ENCODE measurements around the gene MBD3. TPM values are rescaled to one million over a fixed set of nuclear protein-coding genes. Genes with fewer than 3 reads are reported as not detected.

The MBD3 gene
- total and polyA plus RNA-seq, 2 experiments from 2014 or later = 27.6 to 118 TPM

- TF ChIP-seq CTCF (conservative IDR thresholded peaks at IDR 0.05; ENCODE audit: low read depth in 2 of 2) (no peak), JUNB (IDR thresholded peaks at IDR 0.05; ENCODE audit: unreplicated experiment) (no peak)
Measured at GRCh38 chr19:1608359-1609102, 15.9 kb upstream of the MBD3 start (continued).

- DNase-seq (ENCODE audit: low spot score) (no peak), ATAC-seq (peak; percentile 6)
- H4K20me1 ChIP-seq (replicated peaks; ENCODE audit: insufficient read depth) = peaks cover 20% of the 10 kb centered on the region
- no peaks in the 10 kb centered on the region for H3K9me2 ChIP-seq (ENCODE audit: insufficient read depth)
- peaks cover 33% of the 10 kb centered on the region for H3K27me3 Mint-ChIP-seq (ENCODE audit: insufficient read depth, low read depth, poor library complexity)
- peak overlapping the region; percentile 88 for H3K4me3 Mint-ChIP-seq
- no peaks in the 10 kb centered on the region; the same call in 1 of the 2 replicates for H3K36me3 ChIP-seq (ENCODE audit: insufficient read depth)
- H3K9me3 Mint-ChIP-seq = no peaks in the 10 kb centered on the region
- H3K4me1 Mint-ChIP-seq = peaks cover 11% of the 10 kb centered on the region; the same call in 2 of the 3 replicates
- peak overlapping the region; percentile 98 for H3K27ac Mint-ChIP-seq
- H3K4me3 ChIP-seq = peak overlapping the region; percentile 85
- H3K36me3 Mint-ChIP-seq (ENCODE audit: low read depth) = peaks cover 29% of the 10 kb centered on the region
- peak overlapping the region; percentile 95 for H3K4me2 ChIP-seq
- peaks cover 40% of the 10 kb centered on the region for H3K79me2 ChIP-seq (replicated peaks; ENCODE audit: insufficient read depth)
- peak overlapping the region; percentile 85 for H3K27ac ChIP-seq (ENCODE audit: low read depth)
- peak overlapping the region; percentile 72; the same call in 1 of the 2 replicates for H2AFZ ChIP-seq
- H3K4me1 ChIP-seq (ENCODE audit: insufficient read depth) = peaks cover 8% of the 10 kb centered on the region
- H3F3A ChIP-seq (replicated peaks; ENCODE audit: low read depth) = peaks cover 32% of the 10 kb centered on the region
- no peaks in the 10 kb centered on the region for H3K27me3 ChIP-seq (ENCODE audit: insufficient read depth)
- TF ChIP-seq ZNF114 (CRISPR knock-in tag; IDR thresholded peaks at IDR 0.05) = no peak
- TF ChIP-seq STAT1 (IDR thresholded peaks at IDR 0.05; ENCODE audit: unreplicated experiment) = no peak
- no peak for TF ChIP-seq REST (IDR thresholded peaks at IDR 0.05; ENCODE audit: unreplicated experiment)
- TF ChIP-seq NANOG (IDR thresholded peaks at IDR 0.05; ENCODE audit: borderline replicate concordance) = no peak
- no peak for TF ChIP-seq EZH2phosphoT487 (IDR thresholded peaks at IDR 0.05; ENCODE audit: unreplicated experiment)
- TF ChIP-seq CREB1 (CRISPR knock-in tag; IDR thresholded peaks at IDR 0.05; ENCODE audit: low read depth) = no peak
- TF ChIP-seq ZNF331 (CRISPR knock-in tag; IDR thresholded peaks at IDR 0.05; ENCODE audit: low read depth) = no peak
- TF ChIP-seq ZNF462 (CRISPR knock-in tag; IDR thresholded peaks at IDR 0.05) = no peak
- TF ChIP-seq POLR2AphosphoS5 (IDR thresholded peaks at IDR 0.05; ENCODE audit: low read depth) = no peak
- TF ChIP-seq EZH2 (IDR thresholded peaks at IDR 0.05; ENCODE audit: low read depth, unreplicated experiment) = no peak
- TF ChIP-seq JUNB (IDR thresholded peaks at IDR 0.05; ENCODE audit: unreplicated experiment) = no peak
Measured at GRCh38 chr19:1606138-1606651, 13.5 kb upstream of the MBD3 start.
